ENCODE results near the gene SLC38A6.
"Not testable (repeated sequence)": the region's sequence is repeated elsewhere in the genome, so short reads cannot be mapped to it uniquely, and the experiment has no call there.

GRCh38 chr14:61098096-61098495, 117.1 kb downstream of the SLC38A6 start:
- TF ChIP-seq, protein P1, sequence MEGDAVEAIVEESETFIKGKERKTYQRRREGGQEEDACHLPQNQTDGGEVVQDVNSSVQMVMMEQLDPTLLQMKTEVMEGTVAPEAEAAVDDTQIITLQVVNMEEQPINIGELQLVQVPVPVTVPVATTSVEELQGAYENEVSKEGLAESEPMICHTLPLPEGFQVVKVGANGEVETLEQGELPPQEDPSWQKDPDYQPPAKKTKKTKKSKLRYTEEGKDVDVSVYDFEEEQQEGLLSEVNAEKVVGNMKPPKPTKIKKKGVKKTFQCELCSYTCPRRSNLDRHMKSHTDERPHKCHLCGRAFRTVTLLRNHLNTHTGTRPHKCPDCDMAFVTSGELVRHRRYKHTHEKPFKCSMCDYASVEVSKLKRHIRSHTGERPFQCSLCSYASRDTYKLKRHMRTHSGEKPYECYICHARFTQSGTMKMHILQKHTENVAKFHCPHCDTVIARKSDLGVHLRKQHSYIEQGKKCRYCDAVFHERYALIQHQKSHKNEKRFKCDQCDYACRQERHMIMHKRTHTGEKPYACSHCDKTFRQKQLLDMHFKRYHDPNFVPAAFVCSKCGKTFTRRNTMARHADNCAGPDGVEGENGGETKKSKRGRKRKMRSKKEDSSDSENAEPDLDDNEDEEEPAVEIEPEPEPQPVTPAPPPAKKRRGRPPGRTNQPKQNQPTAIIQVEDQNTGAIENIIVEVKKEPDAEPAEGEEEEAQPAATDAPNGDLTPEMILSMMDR (IDR thresholded peaks at IDR 0.05; ENCODE audit: low read depth, low read length): not testable (repeated sequence)
- not testable (repeated sequence) for TF ChIP-seq EZH2phosphoT487 (IDR thresholded peaks at IDR 0.05; ENCODE audit: low read depth)
